SKM-1 treated with dmso at 0.1 percent for 144 hours (cell line): ENCODE results near the gene HOMER3.

Experiments
- DNase-seq: peaks from one replicate; lab custom pipeline; 2025; ENCODE audit not compliant: unreplicated experiment; lab: John Stamatoyannopoulos, UW

Gene HOMER3

GRCh38 chr19:18883526-18884304 lies 57.3 kb downstream of the HOMER3 start:
- DNase-seq: no peak

- DNase-seq: no peak
These were observed 59.5 kb downstream of the HOMER3 start for GRCh38 chr19:18881491-18881890.

GRCh38 chr19:18879579-18880373 lies 61.2 kb downstream of the HOMER3 start:
- peak; percentile 54 for DNase-seq
